HEK293 (cell line): ENCODE results near the gene KCNAB1.

Experiments
- CTCF ChIP-seq: fragments of 450-650 bp; formaldehyde crosslinking; IDR thresholded peaks from 2 replicates; pipeline ENCODE4 v1.5.1; 2016; ENCODE audit warnings: missing biosample characterization, missing genetic modification characterization
- TSHZ1 ChIP-seq: fragments of 450-650 bp; formaldehyde crosslinking; IDR thresholded peaks from 2 replicates; pipeline ENCODE4 v1.5.1; 2016; ENCODE audit warnings: missing biosample characterization, missing genetic modification characterization, borderline replicate concordance
- ZBTB48 ChIP-seq: fragments of 450-650 bp; formaldehyde crosslinking; IDR thresholded peaks from 2 replicates; pipeline ENCODE4 v1.5.1; 2016; ENCODE audit warnings: missing biosample characterization, missing genetic modification characterization
- ZIC2 ChIP-seq: fragments of 450-650 bp; formaldehyde crosslinking; IDR thresholded peaks from 2 replicates; pipeline ENCODE4 v1.5.1; 2016; ENCODE audit warnings: missing biosample characterization, missing genetic modification characterization
- ZNF121 ChIP-seq: fragments of 450-650 bp; formaldehyde crosslinking; IDR thresholded peaks from 2 replicates; pipeline ENCODE4 v1.5.1; 2016; ENCODE audit warnings: missing biosample characterization, missing genetic modification characterization
- ZNF596 ChIP-seq: fragments of 450-650 bp; IDR thresholded peaks from 2 replicates; pipeline ENCODE4 v1.5.0; 2018; ENCODE audit warnings: missing biosample characterization, mild to moderate bottlenecking, missing genetic modification characterization, moderate library complexity

- TF ChIP-seq ZIC2 (no peak), ZNF121 (tag by site-specific recombination) (no peak), CTCF (tag by site-specific recombination) (no peak), ZBTB48 (no peak), ZNF596 (no peak), TSHZ1 (tag by site-specific recombination) (no peak)
Measured at GRCh38 chr3:156525808-156526207, 405.4 kb downstream of the KCNAB1 start.
